Gastrocnemius medialis (tissue), 4 donors: Measurements from ENCODE around the gene OPRL1. TPM values are rescaled to one million over a fixed set of nuclear protein-coding genes. Genes with fewer than 3 reads are reported as not detected.

Experiments used
- ATAC-seq, 2 donors: fragments of 150-250 bp; one replicate each; pipeline ENCODE4 v1.9.1; 2016
- DNase-seq, 2 donors: peaks; one replicate each; pipeline ENCODE4 v3.0.0-alpha.2; 2019
- H3K27ac ChIP-seq, 4 donors: fragments of 200-600 bp; sonication (generic); 1 replicate in 1 of 4; 2 replicates in 3 of 4; pipeline ENCODE4 v1.5.1; 2016 to 2018; ENCODE audit warnings: mild to moderate bottlenecking in 2 of 4, moderate library complexity in 1 of 4
- H3K27me3 ChIP-seq, 3 donors: fragments of 200-600 bp; sonication (generic) in 2 of 3; 1 replicate in 1 of 3; 2 replicates in 2 of 3; pipeline versions ENCODE4 v1.5.1 to v1.6.0; 2016 to 2019; ENCODE audit warnings: mild to moderate bottlenecking in 1 of 3, moderate library complexity in 1 of 3
- H3K36me3 ChIP-seq, 2 donors: fragments of 200-600 bp; sonication (generic) in 1 of 2; one replicate each; pipeline ENCODE4 v1.5.1; 2017 to 2018
- H3K4me1 ChIP-seq, 2 donors: fragments of 200-600 bp; sonication (generic) in 1 of 2; one replicate each; pipeline ENCODE4 v1.5.1; 2016 to 2017; ENCODE audit warnings: mild to moderate bottlenecking in 2 of 2
- H3K4me3 ChIP-seq, 4 donors: fragments of 200-600 bp; sonication (generic) in 3 of 4; 1 replicate in 1 of 4; 2 replicates in 3 of 4; pipeline ENCODE4 v1.5.1; 2016 to 2019; ENCODE audit warnings: mild to moderate bottlenecking in 2 of 4
- H3K9me3 ChIP-seq, 3 donors: fragments of 200-600 bp; sonication (generic) in 2 of 3; 1 replicate in 1 of 3; 2 replicates in 2 of 3; pipeline ENCODE4 v1.5.1; 2016 to 2019
- CTCF ChIP-seq, 5 experiments: fragments of 450-650 bp in 3 of 5; fragments of 200-600 bp in 2 of 5; sonication (generic) in 2 of 5; IDR thresholded peaks in 4 of 5; conservative IDR thresholded peaks in 1 of 5; 1 replicate in 4 of 5; 2 replicates in 1 of 5; pipeline ENCODE4 v1.5.1; 2016 to 2019; ENCODE audit warnings: antibody characterized with exemption in 5 of 5, mild to moderate bottlenecking in 3 of 5, moderate library complexity in 3 of 5
- POLR2A ChIP-seq, 2 donors: fragments of 450-650 bp; IDR thresholded peaks; one replicate each; pipeline ENCODE4 v1.6.1; 2017; ENCODE audit warnings: antibody characterized with exemption in 2 of 2, mild to moderate bottlenecking in 2 of 2, moderate library complexity in 2 of 2
- in situ Hi-C, 4 donors: fragments of 200-750 bp; cut with MboI; loops; one replicate each; pipeline versions ENCODE4 v1.15.0 to v1.8.0; 2017; ENCODE audit warnings: low sequenced_read_pairs in 4 of 4
- intact Hi-C: fragments of 100-400 bp; cut with DNase I; formaldehyde crosslinking; loops from one replicate; pipeline ENCODE4 v1.15.1; 2023; ENCODE audit warnings: low total_unique reads
- total RNA-seq, 4 donors: library from RNA; depleted of rRNA; stranded (reverse); fragments of >200 nt; gene quantifications; one replicate each; pipeline versions ENCODE4 v1.1.0 to v1.2.3, GENCODE V29; 2016

Gene OPRL1
- total RNA-seq, 4 donors from 2014 or later: 0.10 to 0.68 (median 0.15) TPM

- TF ChIP-seq CTCF (IDR thresholded peaks at IDR 0.05 in 4 of 5, conservative IDR thresholded peaks at IDR 0.05 in 1 of 5) (no peak), POLR2A (IDR thresholded peaks at IDR 0.05) (no peak)
- no peak for DNase-seq
- H3K27ac ChIP-seq: no peak overlapping the region
- ATAC-seq: no peak
- peaks cover 10 to 19% of the 10 kb centered on the region in 2 donors for H3K4me1 ChIP-seq
- intact Hi-C loops: loop anchor here (10.0 kb wide), 1 partner anchor 443 kb away; the partner anchor contains the start of gene GMEB2
- H3K4me3 ChIP-seq: no peak overlapping the region
- in situ Hi-C loops: no loop called here
- H3K9me3 ChIP-seq: no peaks in the 10 kb centered on the region
- no peaks in the 10 kb centered on the region for H3K27me3 ChIP-seq
- H3K36me3 ChIP-seq: no peaks in the 10 kb centered on the region
These were observed 12.1 kb upstream of the OPRL1 start for GRCh38 chr20:64067733-64068307.

GRCh38 chr20:64068386-64069208 lies 11.3 kb upstream of the OPRL1 start:
- no peak for DNase-seq
- Histone ChIP-seq H3K4me1 (peaks cover 9 to 16% of the 10 kb centered on the region in 2 donors), H3K27ac (no peak overlapping the region), H3K36me3 (no peaks in the 10 kb centered on the region), H3K4me3 (no peak overlapping the region), H3K9me3 (no peaks in the 10 kb centered on the region), H3K27me3 (no peaks in the 10 kb centered on the region)
- in situ Hi-C loops: no loop called here
- intact Hi-C loops: loop anchor here (10.0 kb wide), 1 partner anchor 444 kb away; the partner anchor contains the start of gene GMEB2
- ATAC-seq: no peak
- TF ChIP-seq POLR2A (IDR thresholded peaks at IDR 0.05): no peak
- no peak for TF ChIP-seq CTCF (IDR thresholded peaks at IDR 0.05 in 4 of 5, conservative IDR thresholded peaks at IDR 0.05 in 1 of 5)

GRCh38 chr20:64069209-64069613 lies 10.7 kb upstream of the OPRL1 start:
- in situ Hi-C loops (no loop called here), intact Hi-C loops (loop anchor here (10.0 kb wide), 1 partner anchor 444 kb away; the partner anchor contains the start of gene GMEB2)
- Histone ChIP-seq H3K4me1 (peaks cover 3 to 10% of the 10 kb centered on the region in 2 donors), H3K36me3 (no peaks in the 10 kb centered on the region), H3K4me3 (no peak overlapping the region), H3K27me3 (no peaks in the 10 kb centered on the region), H3K9me3 (no peaks in the 10 kb centered on the region), H3K27ac (no peak overlapping the region)
- ATAC-seq (no peak), DNase-seq (no peak)
- TF ChIP-seq POLR2A (IDR thresholded peaks at IDR 0.05): no peak
- TF ChIP-seq CTCF (IDR thresholded peaks at IDR 0.05 in 4 of 5, conservative IDR thresholded peaks at IDR 0.05 in 1 of 5): no peak

GRCh38 chr20:64069614-64070243 lies 10.2 kb upstream of the OPRL1 start:
- H3K4me3 ChIP-seq: no peak overlapping the region
- H3K27me3 ChIP-seq: no peaks in the 10 kb centered on the region
- intact Hi-C loops: loop anchor here (10.0 kb wide), 1 partner anchor 445 kb away; the partner anchor contains the start of gene GMEB2
- no peaks in the 10 kb centered on the region for H3K9me3 ChIP-seq
- DNase-seq: no peak
- H3K27ac ChIP-seq: no peak overlapping the region
- in situ Hi-C loops: no loop called here
- peaks cover 0 to 5% of the 10 kb centered on the region in 2 donors for H3K4me1 ChIP-seq
- ATAC-seq: no peak
- TF ChIP-seq POLR2A (IDR thresholded peaks at IDR 0.05) (no peak), CTCF (IDR thresholded peaks at IDR 0.05 in 4 of 5, conservative IDR thresholded peaks at IDR 0.05 in 1 of 5) (peak in 4 of 5 experiments; percentile 32 to 55 (median 37))
- H3K36me3 ChIP-seq: no peaks in the 10 kb centered on the region
